Esophagus muscularis mucosa (tissue), 3 donors: ENCODE results near the gene IDH2.

ENCODE experiments used
- CTCF ChIP-seq, 3 experiments: fragments of 200-600 bp in 2 of 3; fragments of 450-650 bp in 1 of 3; sonication (generic) in 2 of 3; IDR thresholded peaks; one replicate each; pipeline ENCODE4 v1.5.1; 2017 to 2019; ENCODE audit warnings: antibody characterized with exemption in 3 of 3, mild to moderate bottlenecking in 2 of 3, moderate library complexity in 1 of 3
- POLR2A ChIP-seq: fragments of 450-650 bp; IDR thresholded peaks from one replicate; pipeline ENCODE4 v1.6.1; 2017; ENCODE audit warnings: antibody characterized with exemption, moderate library complexity, mild to moderate bottlenecking, low read depth

GRCh38 chr15:90097475-90097874, 4.8 kb downstream of the IDH2 start:
- TF ChIP-seq CTCF (IDR thresholded peaks at IDR 0.05), result no peak
- TF ChIP-seq POLR2A, result no peak
